Neural cell (in vitro differentiated cells): Measurements from ENCODE around the gene GFRA1. TPM values are rescaled to one million over a fixed set of nuclear protein-coding genes. Genes with fewer than 3 reads are reported as not detected.

Experiments
- H2AFZ ChIP-seq: fragments of 200-600, 300-800 bp; sonication (generic), shearing (Covaris generic); 2 replicates; pipeline ENCODE4 v1.6.0; 2014; ENCODE audit warnings: low read depth, mild to moderate bottlenecking, antibody characterized with exemption, low read length, moderate library complexity
- H3F3A ChIP-seq: fragments of 200-600 bp; shearing (Covaris generic); 2 replicates; pipeline ENCODE4 v1.6.1; 2016; ENCODE audit warnings: mild to moderate bottlenecking, moderate library complexity, mixed read lengths, antibody characterized with exemption, low read length; ENCODE audit not compliant: insufficient read depth, poor library complexity, severe bottlenecking
- H3K27ac ChIP-seq: fragments of 200-600, 300-800 bp; sonication (generic), shearing (Covaris generic); 2 replicates; pipeline ENCODE4 v1.5.1; 2014; ENCODE audit warnings: mild to moderate bottlenecking, low read length, moderate library complexity
- H3K27me3 ChIP-seq: fragments of 300-800, 200-600 bp; sonication (generic), shearing (Covaris generic); 2 replicates; pipeline ENCODE4 v1.6.0; 2014; ENCODE audit warnings: mild to moderate bottlenecking, low read depth, low read length, moderate library complexity; ENCODE audit not compliant: insufficient read depth
- H3K36me3 ChIP-seq: fragments of 300-800, 200-600 bp; sonication (generic), shearing (Covaris generic); 2 replicates; pipeline ENCODE4 v1.5.1; 2014; ENCODE audit warnings: mild to moderate bottlenecking, antibody characterized with exemption, low read length, moderate library complexity; ENCODE audit not compliant: insufficient read depth
- H3K4me2 ChIP-seq: fragments of 300-800, 200-600 bp; sonication (generic), shearing (Covaris generic); 2 replicates; pipeline ENCODE4 v1.6.0; 2014; ENCODE audit warnings: mild to moderate bottlenecking, low read length
- H3K4me3 ChIP-seq: fragments of 300-800, 200-600 bp; sonication (generic), shearing (Covaris generic); 2 replicates; pipeline ENCODE4 v1.5.1; 2014; ENCODE audit warnings: mild to moderate bottlenecking, low read length, moderate library complexity
- H3K79me2 ChIP-seq: fragments of 200-600 bp; shearing (Covaris generic); replicated peaks from 2 replicates; pipeline ENCODE4 v1.6.0; 2014; ENCODE audit warnings: mild to moderate bottlenecking, low read length, moderate library complexity; ENCODE audit not compliant: insufficient read depth
- H3K9ac ChIP-seq: fragments of 300-800, 200-600 bp; sonication (generic), shearing (Covaris generic); 2 replicates; pipeline ENCODE4 v1.6.1; 2016; ENCODE audit warnings: mild to moderate bottlenecking, low read length, mixed read lengths
- H3K9me2 ChIP-seq: fragments of 200-600 bp; shearing (Covaris generic); 2 replicates; pipeline ENCODE4 v1.6.1; 2016; ENCODE audit warnings: mild to moderate bottlenecking, low read length, mixed read lengths; ENCODE audit not compliant: insufficient read depth
- H3K9me3 ChIP-seq: fragments of 200-600, 300-800 bp; sonication (generic), shearing (Covaris generic); 2 replicates; pipeline ENCODE4 v1.6.1; 2016; ENCODE audit warnings: mild to moderate bottlenecking, mixed run types, low read length, moderate library complexity, mixed read lengths
- H4K20me1 ChIP-seq: fragments of 200-600 bp; shearing (Covaris generic); 2 replicates; pipeline ENCODE4 v1.6.1; 2016; ENCODE audit warnings: mild to moderate bottlenecking, mixed run types; ENCODE audit not compliant: insufficient read depth
- CTCF ChIP-seq: fragments of 450-650 bp; IDR thresholded peaks from 2 replicates; pipeline ENCODE4 v1.5.1; 2014; ENCODE audit warnings: antibody characterized with exemption, mild to moderate bottlenecking, moderate library complexity; ENCODE audit not compliant: poor library complexity, severe bottlenecking
- EP300 ChIP-seq: fragments of 450-650 bp; conservative IDR thresholded peaks from 2 replicates; pipeline ENCODE4 v1.6.1; 2014; ENCODE audit warnings: antibody characterized with exemption, mild to moderate bottlenecking, moderate library complexity; ENCODE audit not compliant: poor library complexity, severe bottlenecking
- EZH2 ChIP-seq: fragments of 200-600, 300-800 bp; shearing (Covaris generic), sonication (generic); IDR thresholded peaks from 2 replicates; pipeline ENCODE4 v1.6.1; 2014; ENCODE audit warnings: antibody characterized with exemption, low read length, borderline replicate concordance, mild to moderate bottlenecking; ENCODE audit not compliant: insufficient read depth, poor library complexity, severe bottlenecking
- MXI1 ChIP-seq: fragments of 450-650 bp; conservative IDR thresholded peaks from 2 replicates; pipeline ENCODE4 v1.6.1; 2014; ENCODE audit warnings: antibody characterized with exemption, mild to moderate bottlenecking; ENCODE audit not compliant: poor library complexity, severe bottlenecking
- POLR2AphosphoS5 ChIP-seq: IDR thresholded peaks from 2 replicates; pipeline ENCODE4 v1.6.1; 2012
- RAD21 ChIP-seq: fragments of 450-650 bp; conservative IDR thresholded peaks from 2 replicates; pipeline ENCODE4 v1.6.1; 2014; ENCODE audit warnings: antibody characterized with exemption, mild to moderate bottlenecking, moderate library complexity
- REST ChIP-seq: IDR thresholded peaks from 2 replicates; pipeline ENCODE4 v1.6.1; 2012; ENCODE audit warnings: borderline replicate concordance
- SMC3 ChIP-seq: fragments of 450-650 bp; conservative IDR thresholded peaks from 2 replicates; pipeline ENCODE4 v1.6.1; 2014; ENCODE audit warnings: antibody characterized with exemption, mild to moderate bottlenecking, moderate library complexity; ENCODE audit not compliant: poor library complexity
- TAF1 ChIP-seq: IDR thresholded peaks from 2 replicates; pipeline ENCODE4 v1.6.1; 2012; ENCODE audit warnings: low read depth
- polyA plus RNA-seq: library from polyadenylated mRNA; depleted of rRNA; stranded (reverse); fragments of >200 nt; gene quantifications from 2 replicates; pipeline ENCODE4 v1.2.3, GENCODE V29; 2014

GFRA1 gene
- polyA plus RNA-seq, 1 donor from 2014 or later, result 2.3 TPM

- H3K36me3 ChIP-seq, result no peaks in the 10 kb centered on the region
- TF ChIP-seq TAF1, result no peak
- no peak for TF ChIP-seq RAD21
- no peak for TF ChIP-seq REST
- no peak for TF ChIP-seq EZH2
- TF ChIP-seq POLR2AphosphoS5, result no peak
- no peak for TF ChIP-seq CTCF
- TF ChIP-seq SMC3, result no peak
- TF ChIP-seq MXI1, result no peak
- no peak for TF ChIP-seq EP300
- no peaks in the 10 kb centered on the region for H3F3A ChIP-seq
- H3K4me2 ChIP-seq, result no peak overlapping the region
- H3K9me2 ChIP-seq, result no peaks in the 10 kb centered on the region
- no peak overlapping the region for H3K4me3 ChIP-seq
- H3K27me3 ChIP-seq, result no peaks in the 10 kb centered on the region
- no peak overlapping the region for H3K27ac ChIP-seq
- no peak overlapping the region for H2AFZ ChIP-seq
- no peaks in the 10 kb centered on the region for H3K9me3 ChIP-seq
- H3K79me2 ChIP-seq, result no peaks in the 10 kb centered on the region
- no peaks in the 10 kb centered on the region for H4K20me1 ChIP-seq
- no peak overlapping the region for H3K9ac ChIP-seq
Measured at GRCh38 chr10:116247691-116248090, 25.3 kb downstream of the GFRA1 start.

- no peak overlapping the region for H3K4me3 ChIP-seq
- H3K36me3 ChIP-seq, result no peaks in the 10 kb centered on the region
- no peaks in the 10 kb centered on the region for H3K27me3 ChIP-seq
- H3K9me3 ChIP-seq, result no peaks in the 10 kb centered on the region
- H3K27ac ChIP-seq, result no peak overlapping the region
- H3K4me2 ChIP-seq, result no peak overlapping the region
- no peak for TF ChIP-seq TAF1
- no peak for TF ChIP-seq REST
- TF ChIP-seq MXI1, result no peak
- TF ChIP-seq SMC3, result no peak
- TF ChIP-seq POLR2AphosphoS5, result no peak
- no peak for TF ChIP-seq CTCF
- TF ChIP-seq EZH2, result no peak
- no peak for TF ChIP-seq RAD21
- TF ChIP-seq EP300, result no peak
- H4K20me1 ChIP-seq, result no peaks in the 10 kb centered on the region
- no peaks in the 10 kb centered on the region for H3K9me2 ChIP-seq
- H2AFZ ChIP-seq, result no peak overlapping the region
- H3K9ac ChIP-seq, result no peak overlapping the region
- no peaks in the 10 kb centered on the region for H3K79me2 ChIP-seq
- no peaks in the 10 kb centered on the region for H3F3A ChIP-seq
Measured at GRCh38 chr10:116246263-116246662, 26.7 kb downstream of the GFRA1 start.
